ENCODE results near the gene NKPD1.

Gene NKPD1

GRCh38 chr19:45117167-45117594 lies 43.6 kb downstream of the NKPD1 start:
- peak; percentile 49 for DNase-seq

- DNase-seq, result peak; percentile 47
These were observed 44.8 kb downstream of the NKPD1 start for GRCh38 chr19:45115809-45116615.

- no peak for DNase-seq
These were observed 46.7 kb downstream of the NKPD1 start for GRCh38 chr19:45114116-45114515.

- DNase-seq, result no peak
These were observed 47.2 kb downstream of the NKPD1 start for GRCh38 chr19:45113628-45114027.

GRCh38 chr19:45112111-45112827 lies 48.5 kb downstream of the NKPD1 start:
- no peak for DNase-seq
